ENCODE data around the gene C11orf86. TPM values are rescaled to one million over a fixed set of nuclear protein-coding genes. Genes with fewer than 3 reads are reported as not detected.

C11orf86 gene, protein sequence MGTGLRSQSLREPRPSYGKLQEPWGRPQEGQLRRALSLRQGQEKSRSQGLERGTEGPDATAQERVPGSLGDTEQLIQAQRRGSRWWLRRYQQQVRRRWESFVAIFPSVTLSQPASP
- not detected for total RNA-seq

DNA sequence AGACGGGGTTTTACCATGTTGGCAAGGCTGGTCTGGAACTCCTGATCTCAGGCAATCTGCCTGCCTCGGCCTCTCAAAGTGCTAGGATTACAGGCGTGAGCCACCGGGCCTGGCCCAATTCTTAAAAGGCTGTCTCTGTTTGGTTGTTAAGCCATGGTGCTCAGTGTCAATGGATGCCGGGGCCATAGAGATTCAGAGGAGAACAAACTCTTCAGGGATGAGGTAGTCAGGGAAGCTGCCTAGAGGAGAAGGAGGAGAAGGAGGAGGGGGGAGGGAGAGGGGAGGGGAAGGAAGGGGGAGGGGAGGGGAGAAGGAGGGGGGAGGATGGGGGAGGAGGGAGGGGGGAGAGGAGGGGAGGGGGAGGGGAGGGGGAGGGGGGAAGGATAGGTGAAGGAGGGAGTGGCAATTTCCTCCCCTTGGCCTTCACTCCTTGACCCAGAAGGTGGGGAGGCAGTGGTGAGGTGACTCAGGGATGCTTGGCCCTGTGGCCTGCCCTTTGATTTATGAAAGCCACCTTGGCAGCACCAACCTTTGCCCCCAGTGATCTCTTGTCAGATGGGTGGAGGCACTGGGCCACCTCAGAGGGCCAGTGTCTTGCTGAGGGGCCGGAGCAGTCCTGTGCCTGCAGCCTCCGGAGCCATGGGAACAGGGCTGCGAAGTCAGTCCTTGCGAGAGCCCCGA, at the start of gene C11orf86:
C11orf86 (plus strand) TSS at position 581 of the 681 bp plus-strand sequence; CDS start at position 640, 59 bp downstream.

DNA sequence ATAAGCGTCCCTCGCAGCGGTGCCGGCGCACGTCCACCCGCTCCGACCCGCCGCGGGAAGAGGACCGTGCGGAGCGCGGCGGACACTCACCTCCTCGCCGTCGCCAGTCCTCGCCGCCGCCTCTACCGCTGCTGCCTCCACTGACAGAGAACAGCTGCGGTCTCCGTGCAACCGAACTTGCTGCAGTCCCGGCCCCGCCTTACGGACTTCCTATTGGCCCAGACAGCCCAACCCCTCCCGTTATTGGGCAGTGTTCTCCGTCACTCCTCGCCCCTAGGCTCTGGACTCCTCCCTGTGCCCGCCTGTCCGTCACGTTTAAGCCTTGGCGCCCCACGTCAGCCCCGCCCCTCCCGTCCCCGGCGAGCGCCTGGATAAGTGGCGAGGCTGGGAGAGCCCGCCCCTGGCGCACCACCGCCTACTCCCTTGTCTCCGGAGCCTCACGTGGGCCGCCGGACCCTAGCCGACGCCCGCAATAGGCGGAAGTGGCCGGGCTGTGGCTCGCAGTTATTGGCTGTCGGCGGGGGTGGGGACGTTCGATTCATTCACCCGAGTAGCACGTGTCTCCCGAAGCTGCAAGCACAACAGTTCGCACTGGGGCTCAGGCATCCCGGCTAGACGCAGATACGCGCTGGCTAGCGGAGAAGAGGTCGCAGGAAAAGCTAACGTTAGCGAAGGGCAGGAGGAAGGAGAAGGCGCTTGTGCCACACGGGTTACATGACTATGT, 16.7 kb upstream of the C11orf86 start, which contains the start of gene PC:
PC (minus strand) TSS at position 152 of the 724 bp plus-strand sequence. CDS start 86,224 bp downstream, outside the sequence.

DNA sequence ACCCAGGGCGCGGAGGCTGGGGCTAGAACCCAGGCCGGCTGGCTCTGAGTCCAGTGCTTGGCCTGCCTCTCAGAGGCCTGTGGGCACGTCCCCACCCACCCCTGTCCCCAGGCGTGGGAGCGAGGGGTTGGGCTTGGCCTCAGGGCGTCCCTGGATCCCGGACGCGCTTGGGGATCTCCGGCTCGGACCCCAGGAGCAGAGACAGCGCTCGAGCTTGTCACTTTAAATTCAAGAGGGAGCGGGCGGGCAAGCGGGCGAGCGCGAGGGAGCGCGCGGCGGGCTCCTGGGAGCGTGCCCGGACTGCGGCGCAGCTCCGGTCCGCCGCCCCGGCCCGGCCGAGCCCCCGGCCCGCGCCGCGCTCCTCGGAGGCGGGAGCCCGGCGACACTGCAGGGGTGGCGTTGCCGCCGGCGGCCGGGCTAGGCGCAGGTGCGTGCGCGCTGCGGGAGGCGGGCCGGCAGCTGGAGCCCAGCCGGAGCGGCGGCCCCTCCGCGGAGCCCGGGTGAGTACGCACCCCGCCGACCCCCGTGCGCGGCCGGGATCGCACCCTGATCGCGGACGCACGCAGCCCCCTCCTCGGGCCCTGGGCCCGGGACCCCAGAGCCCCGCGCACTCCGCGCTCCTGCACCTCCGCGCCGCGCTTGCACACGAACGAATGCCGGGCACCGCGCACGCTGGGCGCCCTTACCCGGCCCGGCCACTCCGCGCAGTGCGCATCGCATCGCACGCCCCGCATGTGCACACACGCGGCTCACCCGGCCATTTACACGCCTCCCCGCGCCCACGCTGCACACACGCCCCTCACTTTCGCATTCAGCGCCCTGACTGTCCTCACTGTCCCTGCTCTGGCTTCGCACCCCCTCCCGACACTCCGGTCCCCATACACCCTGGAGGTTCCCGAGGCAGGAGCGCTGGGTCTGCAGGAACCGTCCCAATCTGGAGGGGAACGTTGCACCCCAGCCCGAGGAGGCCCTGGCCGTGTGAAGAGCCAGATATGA, 48.2 kb downstream of the C11orf86 start, which contains the start of gene SYT12:
SYT12 (plus strand) TSS at position 174 of the 996 bp plus-strand sequence. CDS start 7,011 bp downstream, outside the sequence.

Small RNA genes lying within 50 kb of the gene (microRNA-seq; reads per million reads assigned to microRNA genes)
- not detected for gene MIR3163 (ENCODE audit: borderline microRNAs expressed, borderline replicate concordance)

Other genes starting within 250 kb of the C11orf86 start
- gene SPTBN2, start 246.1 kb upstream of the C11orf86 start, total RNA-seq = under 1 TPM; 0.05 to 0.08 TPM
- 10 to 100 TPM; 17.4 to 21.5 TPM for gene RCE1, start 131.9 kb upstream of the C11orf86 start, total RNA-seq
- gene LRFN4, start 118.2 kb upstream of the C11orf86 start, total RNA-seq = 10 to 100 TPM; 18.4 to 19.1 TPM
- 1 to 10 TPM; 8.5 to 8.7 TPM for gene PC, start 16.9 kb upstream of the C11orf86 start, total RNA-seq
- gene SYT12, start 47.8 kb downstream of the C11orf86 start, total RNA-seq = not detected
- gene RHOD, start 81.5 kb downstream of the C11orf86 start, total RNA-seq = not detected
- gene KDM2A, start 144.0 kb downstream of the C11orf86 start, total RNA-seq = 10 to 100 TPM; 94.8 to 96.5 TPM